GM23338 (cell line): ENCODE results near the gene HDAC8. TPM values are rescaled to one million over a fixed set of nuclear protein-coding genes. Genes with fewer than 3 reads are reported as not detected.

ENCODE experiments used
- ATAC-seq: fragments of 200-7000 bp; cut with Tn5 transposase; 3 replicates; pipeline ENCODE4 v1.9.1; 2020
- DNase-seq: peaks from one replicate; pipeline ENCODE4 v3.0.0-alpha.2; 2015; ENCODE audit warnings: low spot score
- H2AFZ ChIP-seq: fragments of 200-600 bp; sonication (generic); 2 replicates; pipeline ENCODE4 v1.8.0; 2016; ENCODE audit warnings: antibody characterized with exemption, mild to moderate bottlenecking, moderate library complexity
- H3F3A ChIP-seq: fragments of 200-600 bp; sonication (generic); replicated peaks from 2 replicates; pipeline ENCODE4 v1.8.0; 2017; ENCODE audit warnings: antibody characterized with exemption, mixed run types, low read depth
- H3K27ac ChIP-seq: fragments of 200-600 bp; sonication (generic); 2 replicates; pipeline ENCODE4 v1.6.1; 2016; ENCODE audit warnings: low read depth
- H3K27me3 ChIP-seq: fragments of 200-600 bp; sonication (generic); 2 replicates; pipeline ENCODE4 v1.8.0; 2016; ENCODE audit warnings: mild to moderate bottlenecking, mixed run types, moderate library complexity; ENCODE audit not compliant: insufficient read depth
- H3K36me3 ChIP-seq: fragments of 200-600 bp; sonication (generic); 2 replicates; pipeline ENCODE4 v1.8.0; 2016; ENCODE audit warnings: mild to moderate bottlenecking; ENCODE audit not compliant: insufficient read depth
- H3K4me1 ChIP-seq: fragments of 200-600 bp; sonication (generic); 2 replicates; pipeline ENCODE4 v1.8.0; 2016; ENCODE audit warnings: mild to moderate bottlenecking, moderate library complexity; ENCODE audit not compliant: insufficient read depth
- H3K4me2 ChIP-seq: fragments of 200-600 bp; sonication (generic); 2 replicates; pipeline ENCODE4 v1.7.1; 2017; ENCODE audit warnings: mixed run types
- H3K4me3 ChIP-seq: fragments of 200-600 bp; sonication (generic); 2 replicates; pipeline ENCODE4 v1.6.1; 2016; ENCODE audit warnings: mixed run types
- H3K79me2 ChIP-seq: fragments of 200-600 bp; sonication (generic); replicated peaks from 2 replicates; pipeline ENCODE4 v1.8.0; 2017; ENCODE audit warnings: mild to moderate bottlenecking; ENCODE audit not compliant: insufficient read depth
- H3K9me2 ChIP-seq: fragments of 200-600 bp; sonication (generic); 2 replicates; pipeline ENCODE4 v1.8.0; 2017; ENCODE audit not compliant: insufficient read depth
- H4K20me1 ChIP-seq: fragments of 200-600 bp; sonication (generic); replicated peaks from 2 replicates; pipeline ENCODE4 v1.8.0; 2017; ENCODE audit warnings: mild to moderate bottlenecking; ENCODE audit not compliant: insufficient read depth
- H3K27ac Mint-ChIP-seq: 2 replicates; pipeline ENCODE4 v1.8.0; 2020; ENCODE audit warnings: inconsistent platforms, mild to moderate bottlenecking, moderate library complexity, mixed read lengths
- H3K27me3 Mint-ChIP-seq: 3 replicates; pipeline ENCODE4 v1.8.0; 2022; ENCODE audit warnings: low read depth, mild to moderate bottlenecking, moderate library complexity, mixed read lengths, inconsistent platforms; ENCODE audit not compliant: insufficient read depth, poor library complexity
- H3K36me3 Mint-ChIP-seq: 3 replicates; pipeline ENCODE4 v1.8.0; 2021; ENCODE audit warnings: low read depth, mild to moderate bottlenecking, inconsistent platforms, moderate library complexity, mixed read lengths
- H3K4me1 Mint-ChIP-seq: 3 replicates; pipeline ENCODE4 v1.8.0; 2020; ENCODE audit warnings: mild to moderate bottlenecking, inconsistent platforms, mixed read lengths
- H3K4me3 Mint-ChIP-seq: 3 replicates; pipeline ENCODE4 v1.8.0; 2021; ENCODE audit warnings: moderate library complexity, mild to moderate bottlenecking, inconsistent platforms, mixed read lengths
- H3K9me3 Mint-ChIP-seq: 3 replicates; pipeline ENCODE4 v1.8.0; 2020; ENCODE audit warnings: moderate library complexity, mild to moderate bottlenecking, inconsistent platforms, mixed read lengths
- CREB1 ChIP-seq: fragments of 250-450 bp; sonication (Bioruptor Pico); IDR thresholded peaks from 2 replicates; pipeline ENCODE4 v1.5.0; 2020; ENCODE audit warnings: low read depth, mild to moderate bottlenecking, moderate library complexity
- EZH2 ChIP-seq: fragments of 200-600 bp; sonication (generic); IDR thresholded peaks from one replicate; pipeline ENCODE4 v1.8.0; 2017; ENCODE audit warnings: antibody characterized with exemption, mild to moderate bottlenecking, low read depth; ENCODE audit not compliant: unreplicated experiment
- EZH2phosphoT487 ChIP-seq: fragments of 200-600 bp; sonication (generic); IDR thresholded peaks from one replicate; pipeline ENCODE4 v1.8.1; 2018; ENCODE audit warnings: antibody characterized with exemption; ENCODE audit not compliant: unreplicated experiment
- JUNB ChIP-seq: IDR thresholded peaks from one replicate; pipeline ENCODE4 v1.6.1; 2016; ENCODE audit warnings: antibody characterized with exemption; ENCODE audit not compliant: unreplicated experiment
- NANOG ChIP-seq: IDR thresholded peaks from 2 replicates; pipeline ENCODE4 v1.6.1; 2016; ENCODE audit warnings: antibody characterized with exemption, borderline replicate concordance
- POLR2AphosphoS5 ChIP-seq: IDR thresholded peaks from 2 replicates; pipeline ENCODE4 v1.6.1; 2016; ENCODE audit warnings: antibody characterized with exemption, low read depth
- STAT1 ChIP-seq: IDR thresholded peaks from one replicate; pipeline ENCODE4 v1.6.1; 2016; ENCODE audit warnings: antibody characterized with exemption; ENCODE audit not compliant: unreplicated experiment
- ZNF114 ChIP-seq: fragments of 250-450 bp; sonication (Bioruptor Pico); IDR thresholded peaks from 2 replicates; pipeline ENCODE4 v1.5.0; 2020; ENCODE audit warnings: mild to moderate bottlenecking, moderate library complexity
- ZNF331 ChIP-seq: fragments of 250-450 bp; sonication (Bioruptor Pico); IDR thresholded peaks from 2 replicates; pipeline ENCODE4 v1.5.0; 2020; ENCODE audit warnings: low read depth, mild to moderate bottlenecking, moderate library complexity
- polyA plus RNA-seq: library from polyadenylated mRNA; unstranded; fragments of >200 nt; fragmentation: Nextera tagmentation; extraction: Ambion mirVana; gene quantifications from 2 replicates; pipeline ENCODE4 v1.2.1, GENCODE V29; 2016
- total RNA-seq: library from RNA; depleted of rRNA; stranded (reverse); fragments of >200 nt; shearing (Covaris generic); gene quantifications from 2 replicates; pipeline ENCODE4 v1.2.3, GENCODE V29; 2014
- TF ChIP-seq, protein P1 (sequence below), 2 experiments: fragments of 200-600 bp in 1 of 2; sonication (generic) in 1 of 2; conservative IDR thresholded peaks; 2 replicates each; pipeline versions ENCODE4 v1.5.1 to v1.6.1; 2016 to 2017; ENCODE audit warnings: antibody characterized with exemption in 2 of 2, low read depth in 2 of 2, mild to moderate bottlenecking in 2 of 2, moderate library complexity in 1 of 2
- TF ChIP-seq, protein P2 (sequence below): IDR thresholded peaks from 2 replicates; pipeline ENCODE4 v1.6.1; 2016; ENCODE audit warnings: antibody characterized with exemption
- TF ChIP-seq, protein P3 (sequence below): IDR thresholded peaks from one replicate; pipeline ENCODE4 v1.6.1; 2018; ENCODE audit warnings: antibody characterized with exemption; ENCODE audit not compliant: unreplicated experiment
- TF ChIP-seq, protein P4 (sequence below): fragments of 250-450 bp; sonication (Bioruptor Pico); IDR thresholded peaks from 2 replicates; pipeline ENCODE4 v1.5.0; 2020; ENCODE audit warnings: mild to moderate bottlenecking, moderate library complexity

Gene HDAC8
- total and polyA plus RNA-seq, 2 experiments from 2014 or later: 21.6 to 28.7 TPM

DNA sequence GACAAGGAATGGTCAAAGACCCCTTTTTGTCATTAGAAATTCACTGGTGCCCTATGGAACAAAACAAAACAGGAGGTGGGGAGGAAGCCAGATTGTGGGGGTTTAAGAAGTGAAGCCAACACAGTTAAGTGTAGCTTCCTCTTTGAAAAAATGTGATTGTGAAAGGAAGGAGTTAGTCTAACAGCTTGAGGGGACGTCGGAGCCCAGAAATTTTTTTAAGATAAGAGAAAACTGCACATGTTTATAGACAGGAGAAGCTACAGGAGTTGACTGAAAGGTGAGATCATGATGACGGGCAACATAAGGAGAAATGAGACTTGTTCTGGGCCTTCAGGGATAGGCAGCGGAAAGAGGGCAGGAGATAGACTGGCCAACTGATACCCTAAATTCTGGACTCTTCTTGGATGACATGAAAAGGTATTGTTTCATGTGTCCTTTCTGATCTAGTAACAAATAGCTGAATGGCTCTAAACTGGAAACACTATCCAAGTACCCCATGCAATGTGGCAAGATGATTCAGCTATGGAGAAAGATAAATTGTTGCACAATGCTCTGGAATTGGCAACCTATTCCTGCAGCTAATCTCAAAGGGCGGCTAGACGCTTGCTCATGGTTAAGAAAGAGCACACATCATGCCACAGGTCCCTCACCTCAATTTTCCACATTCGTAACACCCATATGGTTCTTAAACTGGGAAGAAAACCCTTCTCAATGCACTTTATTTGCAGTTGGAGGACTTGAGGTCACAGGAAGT is 3.7 kb upstream of the HDAC8 start:
- no peak overlapping the region for H3K4me3 ChIP-seq
- DNase-seq: no peak
- H3K9me3 Mint-ChIP-seq: no peaks in the 10 kb centered on the region
- no peak overlapping the region for H3K4me2 ChIP-seq
- H3K36me3 ChIP-seq: no peaks in the 10 kb centered on the region
- no peak overlapping the region for H3K4me3 Mint-ChIP-seq
- no peak overlapping the region for H3K27ac Mint-ChIP-seq
- H3K27me3 Mint-ChIP-seq: no peaks in the 10 kb centered on the region
- no peak for TF ChIP-seq POLR2AphosphoS5
- TF ChIP-seq STAT1: no peak
- no peak for TF ChIP-seq ZNF114
- TF ChIP-seq, protein P1, sequence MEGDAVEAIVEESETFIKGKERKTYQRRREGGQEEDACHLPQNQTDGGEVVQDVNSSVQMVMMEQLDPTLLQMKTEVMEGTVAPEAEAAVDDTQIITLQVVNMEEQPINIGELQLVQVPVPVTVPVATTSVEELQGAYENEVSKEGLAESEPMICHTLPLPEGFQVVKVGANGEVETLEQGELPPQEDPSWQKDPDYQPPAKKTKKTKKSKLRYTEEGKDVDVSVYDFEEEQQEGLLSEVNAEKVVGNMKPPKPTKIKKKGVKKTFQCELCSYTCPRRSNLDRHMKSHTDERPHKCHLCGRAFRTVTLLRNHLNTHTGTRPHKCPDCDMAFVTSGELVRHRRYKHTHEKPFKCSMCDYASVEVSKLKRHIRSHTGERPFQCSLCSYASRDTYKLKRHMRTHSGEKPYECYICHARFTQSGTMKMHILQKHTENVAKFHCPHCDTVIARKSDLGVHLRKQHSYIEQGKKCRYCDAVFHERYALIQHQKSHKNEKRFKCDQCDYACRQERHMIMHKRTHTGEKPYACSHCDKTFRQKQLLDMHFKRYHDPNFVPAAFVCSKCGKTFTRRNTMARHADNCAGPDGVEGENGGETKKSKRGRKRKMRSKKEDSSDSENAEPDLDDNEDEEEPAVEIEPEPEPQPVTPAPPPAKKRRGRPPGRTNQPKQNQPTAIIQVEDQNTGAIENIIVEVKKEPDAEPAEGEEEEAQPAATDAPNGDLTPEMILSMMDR (conservative IDR thresholded peaks at IDR 0.05; ENCODE audit: low read depth in 2 of 2): no peak
- TF ChIP-seq JUNB: no peak
- no peak for TF ChIP-seq NANOG
- no peak for TF ChIP-seq EZH2phosphoT487
- TF ChIP-seq EZH2: no peak
- TF ChIP-seq ZNF331 (CRISPR knock-in tag): no peak
- TF ChIP-seq, protein P2, sequence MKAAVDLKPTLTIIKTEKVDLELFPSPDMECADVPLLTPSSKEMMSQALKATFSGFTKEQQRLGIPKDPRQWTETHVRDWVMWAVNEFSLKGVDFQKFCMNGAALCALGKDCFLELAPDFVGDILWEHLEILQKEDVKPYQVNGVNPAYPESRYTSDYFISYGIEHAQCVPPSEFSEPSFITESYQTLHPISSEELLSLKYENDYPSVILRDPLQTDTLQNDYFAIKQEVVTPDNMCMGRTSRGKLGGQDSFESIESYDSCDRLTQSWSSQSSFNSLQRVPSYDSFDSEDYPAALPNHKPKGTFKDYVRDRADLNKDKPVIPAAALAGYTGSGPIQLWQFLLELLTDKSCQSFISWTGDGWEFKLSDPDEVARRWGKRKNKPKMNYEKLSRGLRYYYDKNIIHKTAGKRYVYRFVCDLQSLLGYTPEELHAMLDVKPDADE: no peak
- TF ChIP-seq CREB1 (CRISPR knock-in tag): no peak
- TF ChIP-seq, protein P3, sequence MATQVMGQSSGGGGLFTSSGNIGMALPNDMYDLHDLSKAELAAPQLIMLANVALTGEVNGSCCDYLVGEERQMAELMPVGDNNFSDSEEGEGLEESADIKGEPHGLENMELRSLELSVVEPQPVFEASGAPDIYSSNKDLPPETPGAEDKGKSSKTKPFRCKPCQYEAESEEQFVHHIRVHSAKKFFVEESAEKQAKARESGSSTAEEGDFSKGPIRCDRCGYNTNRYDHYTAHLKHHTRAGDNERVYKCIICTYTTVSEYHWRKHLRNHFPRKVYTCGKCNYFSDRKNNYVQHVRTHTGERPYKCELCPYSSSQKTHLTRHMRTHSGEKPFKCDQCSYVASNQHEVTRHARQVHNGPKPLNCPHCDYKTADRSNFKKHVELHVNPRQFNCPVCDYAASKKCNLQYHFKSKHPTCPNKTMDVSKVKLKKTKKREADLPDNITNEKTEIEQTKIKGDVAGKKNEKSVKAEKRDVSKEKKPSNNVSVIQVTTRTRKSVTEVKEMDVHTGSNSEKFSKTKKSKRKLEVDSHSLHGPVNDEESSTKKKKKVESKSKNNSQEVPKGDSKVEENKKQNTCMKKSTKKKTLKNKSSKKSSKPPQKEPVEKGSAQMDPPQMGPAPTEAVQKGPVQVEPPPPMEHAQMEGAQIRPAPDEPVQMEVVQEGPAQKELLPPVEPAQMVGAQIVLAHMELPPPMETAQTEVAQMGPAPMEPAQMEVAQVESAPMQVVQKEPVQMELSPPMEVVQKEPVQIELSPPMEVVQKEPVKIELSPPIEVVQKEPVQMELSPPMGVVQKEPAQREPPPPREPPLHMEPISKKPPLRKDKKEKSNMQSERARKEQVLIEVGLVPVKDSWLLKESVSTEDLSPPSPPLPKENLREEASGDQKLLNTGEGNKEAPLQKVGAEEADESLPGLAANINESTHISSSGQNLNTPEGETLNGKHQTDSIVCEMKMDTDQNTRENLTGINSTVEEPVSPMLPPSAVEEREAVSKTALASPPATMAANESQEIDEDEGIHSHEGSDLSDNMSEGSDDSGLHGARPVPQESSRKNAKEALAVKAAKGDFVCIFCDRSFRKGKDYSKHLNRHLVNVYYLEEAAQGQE: no peak
- TF ChIP-seq, protein P4, sequence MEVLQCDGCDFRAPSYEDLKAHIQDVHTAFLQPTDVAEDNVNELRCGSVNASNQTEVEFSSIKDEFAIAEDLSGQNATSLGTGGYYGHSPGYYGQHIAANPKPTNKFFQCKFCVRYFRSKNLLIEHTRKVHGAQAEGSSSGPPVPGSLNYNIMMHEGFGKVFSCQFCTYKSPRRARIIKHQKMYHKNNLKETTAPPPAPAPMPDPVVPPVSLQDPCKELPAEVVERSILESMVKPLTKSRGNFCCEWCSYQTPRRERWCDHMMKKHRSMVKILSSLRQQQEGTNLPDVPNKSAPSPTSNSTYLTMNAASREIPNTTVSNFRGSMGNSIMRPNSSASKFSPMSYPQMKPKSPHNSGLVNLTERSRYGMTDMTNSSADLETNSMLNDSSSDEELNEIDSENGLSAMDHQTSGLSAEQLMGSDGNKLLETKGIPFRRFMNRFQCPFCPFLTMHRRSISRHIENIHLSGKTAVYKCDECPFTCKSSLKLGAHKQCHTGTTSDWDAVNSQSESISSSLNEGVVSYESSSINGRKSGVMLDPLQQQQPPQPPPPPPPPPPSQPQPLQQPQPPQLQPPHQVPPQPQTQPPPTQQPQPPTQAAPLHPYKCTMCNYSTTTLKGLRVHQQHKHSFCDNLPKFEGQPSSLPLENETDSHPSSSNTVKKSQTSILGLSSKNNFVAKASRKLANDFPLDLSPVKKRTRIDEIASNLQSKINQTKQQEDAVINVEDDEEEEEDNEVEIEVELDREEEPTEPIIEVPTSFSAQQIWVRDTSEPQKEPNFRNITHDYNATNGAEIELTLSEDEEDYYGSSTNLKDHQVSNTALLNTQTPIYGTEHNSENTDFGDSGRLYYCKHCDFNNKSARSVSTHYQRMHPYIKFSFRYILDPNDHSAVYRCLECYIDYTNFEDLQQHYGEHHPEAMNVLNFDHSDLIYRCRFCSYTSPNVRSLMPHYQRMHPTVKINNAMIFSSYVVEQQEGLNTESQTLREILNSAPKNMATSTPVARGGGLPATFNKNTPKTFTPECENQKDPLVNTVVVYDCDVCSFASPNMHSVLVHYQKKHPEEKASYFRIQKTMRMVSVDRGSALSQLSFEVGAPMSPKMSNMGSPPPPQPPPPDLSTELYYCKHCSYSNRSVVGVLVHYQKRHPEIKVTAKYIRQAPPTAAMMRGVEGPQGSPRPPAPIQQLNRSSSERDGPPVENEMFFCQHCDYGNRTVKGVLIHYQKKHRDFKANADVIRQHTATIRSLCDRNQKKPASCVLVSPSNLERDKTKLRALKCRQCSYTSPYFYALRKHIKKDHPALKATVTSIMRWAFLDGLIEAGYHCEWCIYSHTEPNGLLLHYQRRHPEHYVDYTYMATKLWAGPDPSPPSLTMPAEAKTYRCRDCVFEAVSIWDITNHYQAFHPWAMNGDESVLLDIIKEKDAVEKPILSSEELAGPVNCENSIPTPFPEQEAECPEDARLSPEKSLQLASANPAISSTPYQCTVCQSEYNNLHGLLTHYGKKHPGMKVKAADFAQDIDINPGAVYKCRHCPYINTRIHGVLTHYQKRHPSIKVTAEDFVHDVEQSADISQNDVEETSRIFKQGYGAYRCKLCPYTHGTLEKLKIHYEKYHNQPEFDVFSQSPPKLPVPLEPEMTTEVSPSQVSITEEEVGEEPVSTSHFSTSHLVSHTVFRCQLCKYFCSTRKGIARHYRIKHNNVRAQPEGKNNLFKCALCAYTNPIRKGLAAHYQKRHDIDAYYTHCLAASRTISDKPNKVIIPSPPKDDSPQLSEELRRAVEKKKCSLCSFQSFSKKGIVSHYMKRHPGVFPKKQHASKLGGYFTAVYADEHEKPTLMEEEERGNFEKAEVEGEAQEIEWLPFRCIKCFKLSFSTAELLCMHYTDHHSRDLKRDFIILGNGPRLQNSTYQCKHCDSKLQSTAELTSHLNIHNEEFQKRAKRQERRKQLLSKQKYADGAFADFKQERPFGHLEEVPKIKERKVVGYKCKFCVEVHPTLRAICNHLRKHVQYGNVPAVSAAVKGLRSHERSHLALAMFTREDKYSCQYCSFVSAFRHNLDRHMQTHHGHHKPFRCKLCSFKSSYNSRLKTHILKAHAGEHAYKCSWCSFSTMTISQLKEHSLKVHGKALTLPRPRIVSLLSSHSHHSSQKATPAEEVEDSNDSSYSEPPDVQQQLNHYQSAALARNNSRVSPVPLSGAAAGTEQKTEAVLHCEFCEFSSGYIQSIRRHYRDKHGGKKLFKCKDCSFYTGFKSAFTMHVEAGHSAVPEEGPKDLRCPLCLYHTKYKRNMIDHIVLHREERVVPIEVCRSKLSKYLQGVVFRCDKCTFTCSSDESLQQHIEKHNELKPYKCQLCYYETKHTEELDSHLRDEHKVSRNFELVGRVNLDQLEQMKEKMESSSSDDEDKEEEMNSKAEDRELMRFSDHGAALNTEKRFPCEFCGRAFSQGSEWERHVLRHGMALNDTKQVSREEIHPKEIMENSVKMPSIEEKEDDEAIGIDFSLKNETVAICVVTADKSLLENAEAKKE (CRISPR knock-in tag): no peak
- no peaks in the 10 kb centered on the region for H3K27me3 ChIP-seq
- no peaks in the 10 kb centered on the region; the same call in 2 of the 3 replicates for H3K4me1 Mint-ChIP-seq
- H3K9me2 ChIP-seq: no peaks in the 10 kb centered on the region
- H3F3A ChIP-seq: no peaks in the 10 kb centered on the region
- H3K79me2 ChIP-seq: 0 out of 2 replicates have a peak, but pooled peaks cover 4% of the 10 kb centered on the region
- no peaks in the 10 kb centered on the region for H3K4me1 ChIP-seq
- H3K36me3 Mint-ChIP-seq: peaks cover under 1% of the 10 kb centered on the region; the same call in 2 of the 3 replicates
- H3K27ac ChIP-seq: no peak overlapping the region
- H2AFZ ChIP-seq: no peak overlapping the region
- no peak for ATAC-seq
- H4K20me1 ChIP-seq: no peaks in the 10 kb centered on the region
